Measurements from ENCODE around the gene SMCHD1.

- no peak for TF ChIP-seq REST (IDR thresholded peaks at IDR 0.05; ENCODE audit: insufficient read depth in 1 of 2, low read depth in 2 of 2, low read length in 2 of 2)
- TF ChIP-seq POLR2AphosphoS5 (IDR thresholded peaks at IDR 0.05; ENCODE audit: low read depth, low read length) = no peak
- TF ChIP-seq SIN3A (IDR thresholded peaks at IDR 0.05; ENCODE audit: borderline replicate concordance, insufficient read depth, low read length) = no peak
- no peak for TF ChIP-seq TAF1 (IDR thresholded peaks at IDR 0.05; ENCODE audit: borderline replicate concordance, insufficient read depth, low read length)
Observed at GRCh38 chr18:2797951-2798350, 142.4 kb downstream of the SMCHD1 start.

Data from PFSK-1 (cell line).